NT2/D1 (cell line): ENCODE results near the gene SLC39A6.
"Not testable (repeated sequence)": the region's sequence is repeated elsewhere in the genome, so short reads cannot be mapped to it uniquely, and the experiment has no call there.

Experiments
- DNase-seq: peaks from one replicate; pipeline ENCODE4 v3.0.0-alpha.2; 2011; ENCODE audit warnings: low read depth, low spot score
- H3K27me3 ChIP-seq: 2 replicates; pipeline ENCODE4 v1.6.0; 2011; ENCODE audit warnings: mild to moderate bottlenecking; ENCODE audit not compliant: insufficient read length, insufficient read depth
- H3K36me3 ChIP-seq: 2 replicates; pipeline ENCODE4 v1.6.1; 2011; ENCODE audit warnings: mild to moderate bottlenecking, low read length, mixed read lengths; ENCODE audit not compliant: insufficient read depth, insufficient read length
- H3K4me1 ChIP-seq: 2 replicates; pipeline ENCODE4 v1.5.1; 2011; ENCODE audit not compliant: insufficient read depth, insufficient read length
- H3K4me3 ChIP-seq: 2 replicates; pipeline ENCODE4 v1.5.1; 2011; ENCODE audit warnings: low read depth; ENCODE audit not compliant: insufficient read length
- H3K9ac ChIP-seq: 2 replicates; pipeline ENCODE4 v1.6.0; 2011; ENCODE audit warnings: low read depth; ENCODE audit not compliant: insufficient read length
- H3K9me3 ChIP-seq: 2 replicates; pipeline ENCODE4 v1.5.1; 2011; ENCODE audit warnings: mild to moderate bottlenecking, low read length; ENCODE audit not compliant: insufficient read depth
- SUZ12 ChIP-seq: IDR thresholded peaks from 2 replicates; pipeline ENCODE4 v1.6.1; 2011; ENCODE audit not compliant: insufficient read length, insufficient read depth; ENCODE audit errors: extremely low read depth
- YY1 ChIP-seq: IDR thresholded peaks from 2 replicates; pipeline ENCODE4 v1.6.1; 2011; ENCODE audit not compliant: insufficient read length, insufficient read depth
- ZNF274 ChIP-seq: IDR thresholded peaks from 2 replicates; pipeline ENCODE4 v1.6.1; 2011; ENCODE audit warnings: mild to moderate bottlenecking, low read depth, low read length

The SLC39A6 gene

DNA sequence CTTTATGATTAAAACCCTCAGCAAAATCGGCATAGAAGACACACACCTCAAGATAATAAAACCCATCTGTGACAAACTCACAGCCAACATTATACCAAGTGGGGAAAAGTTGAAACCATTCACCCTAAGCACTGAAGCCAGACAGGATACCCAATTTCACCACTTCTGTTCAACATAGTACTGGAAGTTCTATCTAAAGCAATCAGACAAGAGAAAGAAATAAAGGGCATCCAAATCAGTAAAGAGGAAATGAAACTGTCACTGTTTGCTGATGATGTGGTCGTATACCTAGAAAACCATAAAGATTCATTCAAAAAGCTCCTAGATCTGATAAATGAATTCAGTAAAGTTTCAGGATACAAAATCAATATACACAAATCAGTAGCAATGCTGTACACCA, 45.4 kb downstream of the SLC39A6 start:
- peaks cover 6% of the 10 kb centered on the region; the same call in 1 of the 2 replicates for H3K9me3 ChIP-seq
- TF ChIP-seq YY1 (no peak), SUZ12 (no peak), ZNF274 (no peak)
- H3K4me1 ChIP-seq, result no peaks in the 10 kb centered on the region
- H3K9ac ChIP-seq, result no peak overlapping the region
- no peaks in the 10 kb centered on the region for H3K36me3 ChIP-seq
- H3K27me3 ChIP-seq, result no peaks in the 10 kb centered on the region
- no peak overlapping the region for H3K4me3 ChIP-seq
- no peak for DNase-seq

DNA sequence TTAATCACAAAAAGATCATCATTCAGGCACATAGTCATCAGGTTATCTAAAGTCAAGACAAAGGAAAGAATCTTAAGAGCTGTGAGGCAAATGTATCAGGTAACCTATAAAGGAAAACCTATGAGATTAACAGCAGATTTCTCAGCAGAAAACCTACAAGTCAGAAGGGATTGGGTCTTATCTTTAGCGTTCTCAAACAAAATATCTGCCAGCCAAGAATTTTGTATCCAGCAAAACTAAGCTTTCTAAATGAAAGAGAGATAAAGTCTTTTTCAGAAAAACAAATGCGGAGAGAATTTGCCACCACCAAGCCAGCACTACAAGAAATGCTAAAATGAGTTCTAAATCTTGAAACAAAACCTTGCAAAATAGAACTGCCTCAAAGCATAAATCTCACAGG, 48.0 kb downstream of the SLC39A6 start:
- not testable (repeated sequence) for H3K4me3 ChIP-seq

DNA sequence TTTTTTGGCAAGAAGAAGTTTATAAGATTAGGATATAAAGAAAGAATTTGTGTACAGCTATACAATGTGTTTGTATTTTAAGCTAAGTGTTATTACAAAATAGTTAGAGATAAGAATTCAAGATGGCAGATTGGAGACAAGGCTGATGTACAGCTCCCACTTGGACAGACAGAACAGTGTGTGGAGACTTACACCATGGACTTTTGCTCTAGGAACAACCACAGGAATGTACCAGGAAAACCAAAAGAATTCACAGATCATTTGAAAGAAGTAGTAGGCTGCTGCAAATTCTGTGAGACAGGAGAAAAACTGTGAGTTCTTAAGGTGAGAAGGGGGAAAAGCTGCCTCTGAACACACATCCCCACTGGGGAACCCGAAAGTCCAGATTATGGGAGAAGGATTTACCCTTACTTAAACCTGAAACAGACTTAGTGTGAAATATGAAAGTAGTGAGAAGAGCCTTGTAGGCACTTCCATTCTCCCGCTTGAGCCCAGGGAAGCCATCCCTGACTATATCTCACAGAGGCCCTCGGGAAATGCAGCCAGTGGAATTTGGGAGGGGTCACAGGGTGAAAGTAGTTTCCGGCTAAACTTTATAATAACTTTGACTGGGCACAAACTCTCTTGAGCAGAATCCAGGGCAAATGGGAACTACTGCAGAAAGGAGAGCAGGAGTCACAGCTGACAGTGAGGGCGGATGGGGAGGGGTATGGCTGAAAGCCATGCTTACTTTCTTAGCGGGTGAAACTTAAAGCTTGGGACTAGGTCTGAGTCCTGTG, 50.2 kb downstream of the SLC39A6 start:
- H3K9ac ChIP-seq, result no peak overlapping the region
- H3K4me3 ChIP-seq, result no peak overlapping the region
- H3K4me1 ChIP-seq, result no peaks in the 10 kb centered on the region
- no peak for DNase-seq
- TF ChIP-seq ZNF274 (no peak), SUZ12 (no peak), YY1 (no peak)
- no peaks in the 10 kb centered on the region for H3K27me3 ChIP-seq
- peaks cover 6% of the 10 kb centered on the region; the same call in 1 of the 2 replicates for H3K9me3 ChIP-seq
- H3K36me3 ChIP-seq, result no peaks in the 10 kb centered on the region

More for the DNA sequence above, 48.0 kb downstream of the SLC39A6 start:
- not testable (repeated sequence) for H3K27me3 ChIP-seq, H3K9me3 ChIP-seq, H3K36me3 ChIP-seq, H3K4me1 ChIP-seq, H3K9ac ChIP-seq, DNase-seq

DNA sequence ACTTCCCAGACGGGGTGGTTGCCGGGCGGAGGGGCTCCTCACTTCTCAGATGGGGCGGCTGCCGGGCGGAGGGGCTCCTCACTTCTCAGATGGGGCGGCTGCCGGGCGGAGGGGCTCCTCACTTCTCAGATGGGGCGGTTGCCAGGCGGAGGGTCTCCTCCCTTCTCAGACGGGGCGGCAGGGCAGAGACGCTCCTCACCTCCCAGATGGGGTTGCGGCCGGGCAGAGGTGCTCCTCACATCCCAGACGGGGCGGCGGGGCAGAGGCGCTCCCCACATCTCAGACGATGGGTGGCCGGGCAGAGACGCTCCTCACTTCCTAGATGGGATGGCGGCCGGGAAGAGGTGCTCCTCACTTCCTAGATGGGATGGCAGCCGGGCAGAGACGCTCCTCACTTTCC, 51.4 kb downstream of the SLC39A6 start:
- H3K27me3 ChIP-seq, DNase-seq, H3K36me3 ChIP-seq, H3K4me1 ChIP-seq, H3K9ac ChIP-seq, H3K4me3 ChIP-seq, H3K9me3 ChIP-seq: not testable (repeated sequence)

DNA sequence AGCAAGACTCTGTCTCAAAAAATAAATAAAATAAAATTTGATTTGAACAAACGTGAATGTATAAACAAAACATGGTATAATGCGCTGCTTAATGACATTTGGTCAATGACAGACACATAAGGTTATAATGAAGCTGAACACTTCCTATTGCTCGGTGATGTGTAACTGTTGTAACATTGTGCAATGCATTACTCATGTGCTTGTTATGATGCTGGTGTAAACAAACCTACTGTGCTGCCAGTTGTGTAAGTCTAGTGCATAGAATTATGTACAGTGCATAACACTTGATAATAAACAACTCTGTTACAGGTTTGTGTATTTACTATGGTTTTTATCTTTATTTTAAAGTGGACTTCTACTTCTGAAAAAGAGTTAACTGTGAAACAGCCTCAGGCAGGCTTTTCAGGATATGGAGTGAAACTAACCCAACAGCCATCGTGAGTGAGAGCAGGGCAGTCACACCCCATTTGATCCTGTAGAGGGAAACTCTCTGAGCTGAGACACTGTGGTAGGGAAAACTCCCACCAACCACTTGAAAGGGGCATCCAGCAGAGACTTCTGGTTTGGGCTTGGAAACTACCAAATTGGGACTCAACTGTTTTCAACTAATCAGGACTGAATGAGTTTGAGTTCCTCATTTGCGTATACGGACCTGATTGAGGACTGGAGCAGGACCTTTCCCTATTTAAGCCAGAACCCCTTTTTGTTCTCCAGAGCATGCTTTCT, 53.1 kb downstream of the SLC39A6 start:
- no peak for DNase-seq
- Histone ChIP-seq H3K9ac (no peak overlapping the region), H3K4me3 (no peak overlapping the region)

DNA sequence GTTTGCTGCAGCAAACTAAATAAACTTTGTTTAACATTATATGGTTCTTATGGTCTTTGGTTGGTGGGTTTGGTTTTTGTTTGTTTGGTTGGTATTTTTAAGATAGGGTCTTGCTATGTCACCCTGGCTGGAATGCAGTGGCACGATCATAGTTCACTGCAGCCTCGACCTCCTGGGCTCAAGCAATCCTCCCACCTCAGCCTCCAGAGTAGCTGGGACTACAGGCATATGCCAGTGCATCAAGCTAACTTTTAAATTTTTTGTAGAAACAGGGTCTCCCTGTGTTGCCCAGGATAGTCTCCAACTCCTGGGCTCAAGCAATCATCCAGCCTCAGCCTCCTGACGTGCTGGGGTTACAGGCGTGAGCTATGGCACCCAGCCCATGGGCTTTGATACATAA, 54.7 kb downstream of the SLC39A6 start:
- TF ChIP-seq ZNF274 (no peak), YY1 (no peak), SUZ12 (no peak)
- H3K27me3 ChIP-seq, result no peaks in the 10 kb centered on the region
- no peak overlapping the region for H3K4me3 ChIP-seq
- H3K9ac ChIP-seq, result no peak overlapping the region
- DNase-seq, result no peak
- H3K4me1 ChIP-seq, result no peaks in the 10 kb centered on the region
- no peaks in the 10 kb centered on the region for H3K36me3 ChIP-seq
- H3K9me3 ChIP-seq, result no peaks in the 10 kb centered on the region; the same call in 1 of the 2 replicates

More for the DNA sequence above, 53.1 kb downstream of the SLC39A6 start:
- Histone ChIP-seq H3K4me1 (no peaks in the 10 kb centered on the region), H3K9me3 (peaks cover 6% of the 10 kb centered on the region; the same call in 1 of the 2 replicates), H3K27me3 (no peaks in the 10 kb centered on the region), H3K36me3 (no peaks in the 10 kb centered on the region)
- no peak for TF ChIP-seq YY1
- TF ChIP-seq ZNF274, result no peak
- no peak for TF ChIP-seq SUZ12

DNA sequence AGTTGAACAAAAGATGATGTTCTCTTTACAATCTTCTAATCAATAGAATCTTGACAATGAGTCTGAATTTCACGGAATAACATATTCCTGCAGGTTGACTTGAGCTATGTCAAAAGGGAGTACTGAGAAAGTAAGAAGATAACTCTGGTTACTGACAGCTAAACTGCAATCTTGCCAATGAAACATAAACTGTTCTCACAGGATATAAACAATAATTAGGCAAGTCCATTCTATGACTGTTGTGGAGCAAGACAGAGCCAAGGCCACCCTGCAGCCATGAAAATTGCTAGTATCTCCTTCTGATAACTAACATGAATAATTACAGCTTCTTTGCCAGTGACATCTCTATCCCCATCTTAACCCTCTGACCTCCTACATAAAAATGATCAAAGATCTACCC, 55.5 kb downstream of the SLC39A6 start:
- H3K27me3 ChIP-seq, result no peaks in the 10 kb centered on the region
- no peak overlapping the region for H3K9ac ChIP-seq
- H3K4me1 ChIP-seq, result no peaks in the 10 kb centered on the region
- H3K4me3 ChIP-seq, result no peak overlapping the region
- no peaks in the 10 kb centered on the region for H3K36me3 ChIP-seq
- no peaks in the 10 kb centered on the region for H3K9me3 ChIP-seq
- no peak for DNase-seq
- TF ChIP-seq ZNF274 (no peak), SUZ12 (no peak), YY1 (no peak)

DNA sequence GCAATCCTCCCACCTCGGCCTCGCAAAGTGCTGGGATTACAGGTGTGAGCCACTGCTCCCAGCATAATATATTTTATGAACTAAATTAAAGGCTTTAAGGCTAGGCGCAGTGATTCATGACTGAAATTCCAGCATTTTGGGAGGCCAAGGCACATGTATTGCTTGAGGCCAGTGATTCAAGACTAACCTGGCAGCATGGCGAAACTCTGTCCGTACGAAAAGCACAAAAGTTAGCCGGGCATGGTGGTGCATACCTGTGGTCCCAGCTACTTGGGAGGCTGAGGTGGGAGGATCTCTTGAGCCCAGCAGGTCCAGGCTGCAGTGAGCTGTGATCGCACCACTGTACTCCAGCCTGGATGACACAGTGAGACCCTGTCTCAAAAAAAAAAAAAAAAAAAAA, 56.7 kb downstream of the SLC39A6 start:
- DNase-seq, H3K4me1 ChIP-seq, H3K9ac ChIP-seq, H3K27me3 ChIP-seq, H3K4me3 ChIP-seq, H3K9me3 ChIP-seq, H3K36me3 ChIP-seq: not testable (repeated sequence)
